Osteoblast (primary cell): ENCODE measurements around the gene MIS12. TPM values are rescaled to one million over a fixed set of nuclear protein-coding genes. Genes with fewer than 3 reads are reported as not detected.

ENCODE experiments used
- DNase-seq: peaks from one replicate; pipeline ENCODE4 v3.0.0; 2011; ENCODE audit warnings: low spot score, mixed read lengths; ENCODE audit not compliant: insufficient read length; ENCODE audit errors: missing footprints
- H2AFZ ChIP-seq: 2 replicates; pipeline ENCODE4 v1.6.0; 2011; ENCODE audit warnings: mild to moderate bottlenecking, low read length
- H3K27ac ChIP-seq: 2 replicates; pipeline ENCODE4 v1.5.1; 2011; ENCODE audit warnings: mild to moderate bottlenecking, low read depth, low read length, moderate library complexity
- H3K27me3 ChIP-seq: 2 replicates; pipeline ENCODE4 v1.6.0; 2012; ENCODE audit warnings: mild to moderate bottlenecking, control low read depth, inconsistent platforms, low read length, moderate library complexity; ENCODE audit not compliant: insufficient read depth
- H3K36me3 ChIP-seq: 2 replicates; pipeline ENCODE4 v1.5.1; 2011; ENCODE audit warnings: mild to moderate bottlenecking, low read length, control low read depth, moderate library complexity; ENCODE audit not compliant: insufficient read depth
- H3K4me1 ChIP-seq: 2 replicates; pipeline ENCODE4 v1.5.1; 2011; ENCODE audit warnings: mild to moderate bottlenecking, low read length, control low read depth, moderate library complexity; ENCODE audit not compliant: insufficient read depth
- H3K4me2 ChIP-seq: 2 replicates; pipeline ENCODE4 v1.6.0; 2011; ENCODE audit warnings: mild to moderate bottlenecking, low read length; ENCODE audit not compliant: insufficient read depth
- H3K4me3 ChIP-seq: fragments of 200-600 bp; sonication (generic); 3 replicates; pipeline ENCODE4 v1.5.1; 2012; ENCODE audit warnings: mild to moderate bottlenecking, low read length, inconsistent platforms; ENCODE audit not compliant: insufficient read depth
- H3K79me2 ChIP-seq: 2 replicates; pipeline ENCODE4 v1.6.0; 2012; ENCODE audit warnings: mild to moderate bottlenecking, low read length, control low read depth, inconsistent platforms; ENCODE audit not compliant: insufficient read depth
- H3K9me3 ChIP-seq: 2 replicates; pipeline ENCODE4 v1.5.1; 2011; ENCODE audit warnings: low read depth, low read length, control low read depth
- H4K20me1 ChIP-seq: 2 replicates; pipeline ENCODE4 v1.6.0; 2012; ENCODE audit warnings: mild to moderate bottlenecking, low read length, control low read depth; ENCODE audit not compliant: insufficient read depth
- total RNA-seq: library from RNA; depleted of rRNA; stranded (reverse); fragments of >200 nt; gene quantifications from 2 replicates; pipeline ENCODE4 v1.2.3, GENCODE V29; 2012
- TF ChIP-seq, protein P1 (sequence below): IDR thresholded peaks from 2 replicates; pipeline ENCODE4 v1.5.1; 2011; ENCODE audit warnings: mild to moderate bottlenecking, low read depth, low read length, moderate library complexity; ENCODE audit errors: extremely low read depth

The MIS12 gene
- total RNA-seq, 1 donor, result 10.9 TPM

DNA sequence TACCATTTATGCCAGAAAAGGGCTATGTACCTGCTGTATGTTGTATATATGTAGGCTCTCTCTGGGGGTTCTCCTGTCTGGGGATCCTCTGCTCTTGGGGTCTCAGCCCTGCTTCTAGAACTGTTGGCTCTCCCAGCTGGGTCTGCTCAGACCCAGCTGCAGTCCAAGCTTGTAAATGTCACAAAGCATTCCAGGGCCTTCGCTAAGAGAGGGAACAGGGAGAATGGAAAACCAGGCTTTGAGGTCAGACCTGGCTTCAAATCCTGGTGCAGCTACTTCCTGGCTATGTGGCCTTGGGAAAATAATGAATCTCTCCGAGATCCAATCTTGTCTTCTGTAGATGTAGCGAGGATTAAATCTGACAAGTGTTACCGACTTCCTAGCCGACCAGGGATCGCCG, 54.0 kb downstream of the MIS12 start:
- DNase-seq, result no peak
- Histone ChIP-seq H2AFZ (no peak overlapping the region), H3K4me3 (no peak overlapping the region), H4K20me1 (peaks cover 3% of the 10 kb centered on the region), H3K27me3 (no peaks in the 10 kb centered on the region), H3K27ac (no peak overlapping the region), H3K4me2 (no peak overlapping the region), H3K9me3 (no peaks in the 10 kb centered on the region), H3K79me2 (no peaks in the 10 kb centered on the region), H3K4me1 (no peaks in the 10 kb centered on the region), H3K36me3 (peaks cover 66% of the 10 kb centered on the region)
- TF ChIP-seq, protein P1, sequence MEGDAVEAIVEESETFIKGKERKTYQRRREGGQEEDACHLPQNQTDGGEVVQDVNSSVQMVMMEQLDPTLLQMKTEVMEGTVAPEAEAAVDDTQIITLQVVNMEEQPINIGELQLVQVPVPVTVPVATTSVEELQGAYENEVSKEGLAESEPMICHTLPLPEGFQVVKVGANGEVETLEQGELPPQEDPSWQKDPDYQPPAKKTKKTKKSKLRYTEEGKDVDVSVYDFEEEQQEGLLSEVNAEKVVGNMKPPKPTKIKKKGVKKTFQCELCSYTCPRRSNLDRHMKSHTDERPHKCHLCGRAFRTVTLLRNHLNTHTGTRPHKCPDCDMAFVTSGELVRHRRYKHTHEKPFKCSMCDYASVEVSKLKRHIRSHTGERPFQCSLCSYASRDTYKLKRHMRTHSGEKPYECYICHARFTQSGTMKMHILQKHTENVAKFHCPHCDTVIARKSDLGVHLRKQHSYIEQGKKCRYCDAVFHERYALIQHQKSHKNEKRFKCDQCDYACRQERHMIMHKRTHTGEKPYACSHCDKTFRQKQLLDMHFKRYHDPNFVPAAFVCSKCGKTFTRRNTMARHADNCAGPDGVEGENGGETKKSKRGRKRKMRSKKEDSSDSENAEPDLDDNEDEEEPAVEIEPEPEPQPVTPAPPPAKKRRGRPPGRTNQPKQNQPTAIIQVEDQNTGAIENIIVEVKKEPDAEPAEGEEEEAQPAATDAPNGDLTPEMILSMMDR, result no peak

Other genes starting within 250 kb of the MIS12 start
- 56.0 and 59.4 TPM in 2 replicates for gene RABEP1, start 204.3 kb upstream of the MIS12 start, total RNA-seq
- gene NUP88, start 66.9 kb upstream of the MIS12 start, total RNA-seq, result 62.2 and 66.6 TPM in 2 replicates
- 40.2 and 51.6 TPM in 2 replicates for gene RPAIN, start 66.4 kb upstream of the MIS12 start, total RNA-seq
- gene C1QBP, start 47.4 kb upstream of the MIS12 start, total RNA-seq, result 124 and 137 TPM in 2 replicates
- gene DHX33, start 17.6 kb upstream of the MIS12 start, total RNA-seq, result 10.0 and 10.9 TPM in 2 replicates
- gene DERL2, start 388 bp upstream of the MIS12 start, total RNA-seq, result 29.8 and 31.5 TPM in 2 replicates
- gene NLRP1, start 97.9 kb downstream of the MIS12 start, total RNA-seq, result 33.0 and 41.3 TPM in 2 replicates